SIG-M5 (cell line): ENCODE measurements around the gene AKIRIN2.

Experiments used
- DNase-seq: peaks from one replicate; lab custom pipeline; 2025; lab: John Stamatoyannopoulos, UW

Gene AKIRIN2

DNA sequence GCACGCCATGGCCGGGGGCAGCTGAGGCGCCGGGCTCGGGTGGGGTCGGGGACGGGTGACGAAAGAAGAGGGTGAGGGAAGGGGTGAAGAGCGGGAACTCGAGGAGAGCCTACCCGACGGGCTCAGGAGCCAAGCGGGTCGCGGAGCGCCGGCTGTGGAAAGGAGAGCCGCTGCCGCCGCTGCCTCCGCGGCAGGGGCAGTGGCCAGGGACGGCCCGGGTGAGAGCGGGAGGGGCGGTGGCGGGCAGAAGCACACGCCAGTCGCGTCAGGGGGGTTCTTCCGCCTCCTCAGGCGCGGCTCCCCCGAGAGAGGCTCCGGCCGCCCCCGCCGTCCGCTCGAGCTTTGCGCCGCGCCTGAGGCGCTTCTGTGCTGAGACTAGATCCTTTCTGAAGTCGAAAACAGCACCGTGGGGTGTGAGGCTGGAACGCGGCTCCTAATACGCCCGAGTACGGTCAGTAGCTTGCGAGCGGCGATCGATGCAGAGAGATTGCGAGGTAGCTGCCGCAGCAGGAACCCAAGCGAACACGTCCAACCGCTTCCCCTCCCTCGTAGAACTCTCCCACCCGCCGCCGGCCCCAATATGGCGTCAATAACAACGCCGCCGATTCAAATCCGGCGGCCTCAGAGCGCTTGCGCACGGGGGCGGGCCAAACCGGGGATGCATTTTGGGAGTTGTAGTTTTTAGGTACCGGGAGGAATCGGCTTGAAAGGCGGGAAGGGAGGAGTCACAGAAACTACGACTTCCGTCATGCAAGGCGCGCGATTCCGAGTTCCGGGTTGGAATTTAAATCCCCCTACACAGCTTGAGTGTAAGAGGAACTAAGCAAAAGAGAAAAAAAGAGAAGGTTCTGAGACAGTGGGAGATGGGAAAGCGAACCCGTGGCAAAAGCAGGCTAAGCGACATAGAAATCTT, at the start of gene AKIRIN2:
Gene AKIRIN2 (minus strand): TSS at position 558 of the 913 bp plus-strand sequence. CDS start 549 bp downstream, at position 9.
- peak; percentile 92 for DNase-seq

- peak; percentile 62 for DNase-seq
Measured at GRCh38 chr6:87747646-87748045, 45.6 kb upstream of the AKIRIN2 start.

GRCh38 chr6:87745966-87746721, 44.1 kb upstream of the AKIRIN2 start:
- no peak for DNase-seq

- no peak for DNase-seq
Measured at GRCh38 chr6:87743454-87743853, 41.4 kb upstream of the AKIRIN2 start.

DNA sequence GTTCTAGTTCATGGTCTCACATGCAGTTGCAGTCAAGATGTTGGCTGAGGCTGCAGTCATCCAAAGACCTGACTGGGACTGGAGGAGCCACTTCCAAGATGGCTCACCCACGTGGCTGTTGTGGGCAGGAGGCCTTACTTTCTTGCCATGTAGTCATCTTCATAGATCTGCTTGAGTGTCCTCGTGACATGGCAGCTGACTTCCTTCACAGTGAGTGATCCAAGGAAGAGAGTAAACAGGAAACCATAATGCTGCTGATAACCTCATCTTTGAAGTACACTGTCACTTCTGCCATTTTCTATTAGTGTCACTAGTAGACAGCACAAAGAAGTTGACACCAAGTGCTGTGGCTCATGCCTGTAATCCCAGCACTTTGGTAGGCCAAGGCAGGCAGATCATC, 40.1 kb upstream of the AKIRIN2 start:
- no peak for DNase-seq

DNA sequence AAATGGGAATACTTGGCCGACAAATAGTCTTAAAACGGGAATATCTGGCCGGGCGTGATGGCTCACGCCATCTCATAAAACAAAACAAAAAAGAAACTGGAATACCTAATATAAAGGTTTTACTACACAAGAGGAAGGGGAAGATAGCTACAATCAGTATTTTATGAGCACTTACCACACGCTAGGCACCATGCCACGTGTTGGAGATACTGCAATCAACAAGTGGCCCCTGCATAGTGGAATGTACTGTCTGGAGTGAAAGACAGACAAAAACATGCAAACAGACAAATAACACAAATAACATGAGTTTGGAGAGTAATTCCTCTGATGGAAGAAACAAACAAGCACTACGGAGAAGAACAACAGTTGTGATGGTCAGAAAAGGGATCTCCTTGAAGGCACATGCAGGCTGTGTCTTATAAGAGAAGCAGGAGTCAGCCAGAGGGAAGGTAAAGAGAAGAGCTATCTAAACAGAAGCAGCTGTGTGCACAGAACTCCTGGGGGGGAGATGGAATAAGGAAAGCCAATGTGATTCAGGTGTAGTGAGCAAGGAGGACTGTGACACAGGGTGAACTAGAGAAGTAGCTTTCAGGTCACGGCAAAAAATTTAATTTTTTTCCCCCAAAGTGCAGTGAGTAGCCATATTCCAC, 39.1 kb upstream of the AKIRIN2 start:
- no peak for DNase-seq

DNA sequence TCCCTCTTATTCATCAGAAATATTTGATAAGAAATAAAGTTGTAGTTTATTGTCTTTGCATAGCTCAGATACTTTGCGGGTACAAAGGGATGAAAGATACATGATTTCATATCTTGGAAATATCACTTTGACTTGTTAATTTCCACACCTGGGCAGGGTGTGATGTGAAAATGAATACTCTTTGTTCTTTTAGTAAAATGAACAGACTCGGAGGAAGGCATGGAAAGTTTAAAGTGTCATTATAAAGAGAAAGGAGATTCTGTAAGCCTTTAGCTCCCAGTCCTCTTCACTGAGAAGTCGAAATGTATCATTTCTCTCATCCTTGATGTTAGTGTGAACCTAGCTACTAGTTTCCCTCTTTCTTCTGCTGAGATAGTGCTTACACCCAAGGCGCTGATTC, 36.7 kb upstream of the AKIRIN2 start:
- DNase-seq, result no peak

DNA sequence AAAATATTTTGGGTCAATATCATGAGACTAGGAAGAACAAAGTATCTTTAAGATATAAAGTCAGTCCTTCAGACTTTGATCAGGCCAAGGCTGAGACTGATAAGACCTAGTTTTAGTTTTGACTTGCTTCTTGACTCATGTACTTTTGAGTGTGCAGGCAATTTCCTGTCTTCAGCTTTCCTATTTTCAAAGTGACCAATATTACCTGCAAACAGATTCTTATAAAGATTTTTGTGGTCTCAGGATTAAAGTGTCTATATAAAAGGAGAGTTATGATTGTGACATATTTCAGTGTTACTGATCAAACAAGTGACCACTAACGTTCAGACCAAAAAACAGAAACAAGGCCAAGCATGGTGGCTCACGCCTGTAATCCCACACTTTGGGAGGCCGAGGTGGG, 36.0 kb upstream of the AKIRIN2 start:
- no peak for DNase-seq

DNA sequence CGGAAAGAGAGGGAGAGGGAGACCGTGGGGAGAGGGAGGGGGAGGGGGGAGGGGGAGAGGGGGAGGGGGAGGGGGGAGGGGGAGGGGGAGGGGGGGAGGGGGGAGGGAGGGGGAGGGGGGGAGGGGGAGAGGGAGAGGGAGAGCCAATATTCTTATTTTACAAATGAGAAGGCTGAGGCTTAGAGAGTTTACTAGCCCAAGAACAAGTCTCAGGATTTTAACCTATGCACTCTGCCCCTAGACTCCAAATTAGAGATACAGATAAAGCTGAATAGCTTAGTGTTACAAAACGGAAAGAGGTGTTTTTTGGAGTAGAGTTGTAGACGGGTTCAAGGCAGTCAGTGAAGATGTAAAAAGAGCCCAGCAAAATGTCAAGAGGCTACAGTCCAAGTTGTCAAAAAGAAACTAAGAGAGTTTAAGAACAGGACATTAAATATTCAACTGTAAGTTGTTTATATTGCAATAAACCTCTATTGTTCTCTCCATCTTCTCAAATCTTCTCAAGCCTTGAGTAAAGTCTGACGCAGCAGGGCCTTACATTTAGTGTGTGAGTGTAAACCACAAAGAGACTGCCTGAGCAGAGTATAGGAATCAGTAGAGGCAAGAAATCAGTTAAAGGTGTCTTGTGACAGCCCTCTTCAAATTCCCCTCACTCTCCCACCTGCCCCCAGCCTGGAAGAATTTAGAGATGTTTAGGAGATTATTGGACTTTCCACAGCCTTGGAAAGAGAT, 34.9 kb upstream of the AKIRIN2 start:
- no peak for DNase-seq

- DNase-seq, result peak; percentile 85
Measured at GRCh38 chr6:87731818-87732661, 30.0 kb upstream of the AKIRIN2 start.

DNA sequence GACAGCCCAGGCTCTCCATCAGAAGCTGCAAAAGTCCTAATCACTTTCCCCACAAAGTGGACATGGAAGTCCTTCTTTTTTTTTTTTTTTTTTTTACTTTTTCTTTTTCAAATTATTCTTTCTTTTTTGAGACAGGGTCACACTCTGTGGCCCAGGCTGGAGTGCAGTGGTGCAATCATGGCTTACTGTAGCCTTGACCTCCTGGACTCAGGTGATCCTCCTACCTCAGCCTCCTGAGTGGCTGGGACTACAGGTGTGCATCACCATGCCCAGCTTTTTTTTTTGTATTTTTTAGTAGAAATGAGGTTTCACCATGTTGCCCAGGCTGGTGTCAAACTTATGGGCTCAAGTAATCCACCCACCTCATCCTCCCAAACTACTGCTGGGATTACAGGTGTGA, 29.0 kb upstream of the AKIRIN2 start:
- DNase-seq, result no peak

GRCh38 chr6:87729965-87730719, 28.1 kb upstream of the AKIRIN2 start:
- no peak for DNase-seq

DNA sequence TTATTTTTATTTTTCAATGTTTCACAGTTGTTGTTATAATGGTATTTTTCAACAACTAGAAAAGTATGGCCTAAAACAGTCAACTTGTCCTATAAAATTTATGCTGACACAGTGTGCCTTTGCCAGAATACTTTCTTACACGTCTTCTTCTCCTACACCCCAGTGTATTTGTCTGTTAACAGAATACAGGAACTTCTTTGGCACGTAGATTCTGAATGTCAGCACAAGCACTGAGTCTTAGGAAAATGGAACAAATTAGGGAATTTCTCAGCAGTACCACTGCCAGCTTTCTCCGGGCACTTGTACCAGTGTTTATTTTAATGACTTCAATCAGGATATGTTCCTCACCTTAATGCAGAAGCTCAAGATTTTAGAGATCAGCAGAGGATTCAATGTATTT, 26.7 kb upstream of the AKIRIN2 start:
- no peak for DNase-seq

DNA sequence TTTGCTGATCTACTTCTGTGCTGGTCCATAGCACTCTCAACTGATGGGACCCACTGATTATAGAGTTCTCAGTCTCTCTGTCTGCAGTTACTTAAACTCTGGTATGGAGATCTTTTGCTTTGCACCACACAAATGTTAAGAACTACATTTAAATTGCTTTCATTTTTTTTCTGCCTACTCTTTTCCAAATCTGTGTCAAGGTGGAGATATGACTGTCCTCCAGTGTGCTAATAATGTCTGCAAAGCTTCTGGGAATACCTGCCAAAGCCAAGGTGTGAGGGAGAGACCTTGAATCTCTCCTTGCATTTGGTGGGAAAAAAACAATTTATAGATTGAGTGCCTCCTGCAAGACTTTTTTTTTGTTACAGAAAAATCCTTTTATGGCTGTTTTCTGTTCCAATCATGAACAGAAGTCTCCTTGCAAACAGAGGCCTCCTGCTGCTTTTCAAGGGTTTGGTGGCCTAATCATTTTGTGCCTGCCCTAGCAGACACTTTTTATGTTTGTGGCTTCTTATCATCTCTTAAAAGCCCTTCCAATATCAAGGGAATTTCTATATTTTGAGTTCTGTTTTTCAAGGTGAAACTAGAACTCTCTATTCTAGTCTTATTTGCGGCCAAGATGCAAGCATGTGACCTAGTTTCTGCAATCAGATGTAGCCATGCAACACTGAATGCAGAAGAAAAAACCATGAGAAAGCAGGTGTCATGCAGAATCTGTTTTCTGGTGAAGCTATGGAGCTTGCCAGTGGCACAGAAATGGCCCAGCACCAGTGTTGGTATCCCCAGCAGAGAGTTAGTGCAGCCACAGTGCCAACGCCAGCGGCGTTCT, 23.2 kb upstream of the AKIRIN2 start:
- DNase-seq, result no peak

GRCh38 chr6:87723170-87724078, 21.4 kb upstream of the AKIRIN2 start:
- no peak for DNase-seq

- DNase-seq, result no peak
Measured at GRCh38 chr6:87722540-87723169, 20.6 kb upstream of the AKIRIN2 start.

DNA sequence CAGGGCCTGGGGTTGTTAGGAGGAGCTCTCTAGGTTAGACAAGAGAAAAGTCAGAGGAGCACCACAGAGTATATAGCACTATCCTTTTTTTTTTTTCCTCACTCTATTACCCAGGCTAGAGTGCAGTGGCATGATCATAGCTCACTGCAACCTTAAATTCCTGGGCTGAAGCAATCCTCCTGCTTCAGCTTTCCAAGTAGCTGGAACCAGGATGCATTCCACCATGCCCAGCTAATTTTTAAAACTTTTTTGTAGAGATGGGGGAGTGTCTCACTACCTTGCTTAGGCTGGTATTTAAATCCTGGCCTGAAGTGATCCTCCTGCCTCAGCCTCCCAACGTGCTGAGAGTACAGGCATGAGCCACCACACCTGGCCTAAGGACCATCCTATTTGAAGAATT, 19.3 kb upstream of the AKIRIN2 start:
- no peak for DNase-seq
